HEK293 (cell line): Measurements from ENCODE around the gene VRTN.
A peak's percentile ranks its signal among the peaks of the same experiment; 100 is the strongest.

Source experiments
- FEZF1 ChIP-seq: fragments of 450-650 bp; formaldehyde crosslinking; IDR thresholded peaks from 2 replicates; pipeline ENCODE4 v1.5.1; 2016; ENCODE audit warnings: missing biosample characterization, missing genetic modification characterization
- GLI4 ChIP-seq: fragments of 450-650 bp; formaldehyde crosslinking; IDR thresholded peaks from 2 replicates; pipeline ENCODE4 v1.5.1; 2016; ENCODE audit warnings: missing biosample characterization, missing genetic modification characterization
- HOXC10 ChIP-seq: sonication (generic); formaldehyde crosslinking; IDR thresholded peaks from 2 replicates; pipeline ENCODE4 v1.8.1; 2023; ENCODE audit warnings: mild to moderate bottlenecking, missing genetic modification reagents
- PBX3 ChIP-seq: sonication (generic); formaldehyde crosslinking; IDR thresholded peaks from 2 replicates; pipeline ENCODE4 v1.8.1; 2022; ENCODE audit warnings: mild to moderate bottlenecking, moderate library complexity, missing genetic modification reagents
- SP2 ChIP-seq: fragments of 450-650 bp; formaldehyde crosslinking; IDR thresholded peaks from 2 replicates; pipeline ENCODE4 v1.5.1; 2016; ENCODE audit warnings: missing biosample characterization, missing genetic modification characterization
- SP7 ChIP-seq: fragments of 450-650 bp; formaldehyde crosslinking; IDR thresholded peaks from 2 replicates; pipeline ENCODE4 v1.5.1; 2016; ENCODE audit warnings: missing biosample characterization, missing genetic modification characterization
- ZBTB48 ChIP-seq: fragments of 450-650 bp; formaldehyde crosslinking; IDR thresholded peaks from 2 replicates; pipeline ENCODE4 v1.5.1; 2016; ENCODE audit warnings: missing biosample characterization, missing genetic modification characterization
- ZBTB6 ChIP-seq: fragments of 450-650 bp; formaldehyde crosslinking; IDR thresholded peaks from 2 replicates; pipeline ENCODE4 v1.5.1; 2017; ENCODE audit warnings: missing biosample characterization, missing genetic modification characterization
- ZIC2 ChIP-seq: fragments of 450-650 bp; formaldehyde crosslinking; IDR thresholded peaks from 2 replicates; pipeline ENCODE4 v1.5.1; 2016; ENCODE audit warnings: missing biosample characterization, missing genetic modification characterization
- ZNF10 ChIP-seq: fragments of 450-650 bp; formaldehyde crosslinking; IDR thresholded peaks from 2 replicates; pipeline ENCODE4 v1.5.1; 2017; ENCODE audit warnings: missing biosample characterization, missing genetic modification characterization
- ZNF146 ChIP-seq: fragments of 450-650 bp; formaldehyde crosslinking; IDR thresholded peaks from 2 replicates; pipeline ENCODE4 v1.5.1; 2016; ENCODE audit warnings: missing biosample characterization, missing genetic modification characterization
- ZNF184 ChIP-seq: fragments of 450-650 bp; IDR thresholded peaks from 2 replicates; pipeline ENCODE4 v1.5.1; 2018; ENCODE audit warnings: missing biosample characterization, mild to moderate bottlenecking, missing genetic modification characterization
- ZNF19 ChIP-seq: fragments of 450-650 bp; formaldehyde crosslinking; IDR thresholded peaks from 2 replicates; pipeline ENCODE4; 2016; ENCODE audit warnings: missing biosample characterization, missing genetic modification characterization, low read depth
- ZNF223 ChIP-seq: fragments of 450-650 bp; formaldehyde crosslinking; IDR thresholded peaks from 2 replicates; pipeline ENCODE4 v1.5.1; 2016; ENCODE audit warnings: missing biosample characterization, missing genetic modification characterization
- ZNF426 ChIP-seq: fragments of 450-650 bp; formaldehyde crosslinking; IDR thresholded peaks from 2 replicates; pipeline ENCODE4 v1.5.1; 2017; ENCODE audit warnings: missing biosample characterization, missing genetic modification characterization, mild to moderate bottlenecking, inconsistent platforms, moderate library complexity
- ZNF510 ChIP-seq: fragments of 450-650 bp; formaldehyde crosslinking; IDR thresholded peaks from 2 replicates; pipeline ENCODE4 v1.5.1; 2018; ENCODE audit warnings: mild to moderate bottlenecking, missing genetic modification characterization, missing biosample characterization; ENCODE audit not compliant: insufficient replicate concordance
- ZNF530 ChIP-seq: fragments of 450-650 bp; formaldehyde crosslinking; IDR thresholded peaks from 2 replicates; pipeline ENCODE4 v1.5.1; 2016; ENCODE audit warnings: low read depth, missing biosample characterization, missing genetic modification characterization
- ZNF561 ChIP-seq: fragments of 450-650 bp; IDR thresholded peaks from 2 replicates; pipeline ENCODE4 v1.5.1; 2018; ENCODE audit warnings: missing biosample characterization, missing genetic modification characterization, borderline replicate concordance
- ZNF596 ChIP-seq: fragments of 450-650 bp; IDR thresholded peaks from 2 replicates; pipeline ENCODE4 v1.5.0; 2018; ENCODE audit warnings: missing biosample characterization, mild to moderate bottlenecking, missing genetic modification characterization, moderate library complexity
- ZNF600 ChIP-seq: fragments of 450-650 bp; formaldehyde crosslinking; IDR thresholded peaks from 2 replicates; pipeline ENCODE4 v1.5.1; 2016; ENCODE audit warnings: missing biosample characterization, missing genetic modification characterization
- ZNF621 ChIP-seq: fragments of 450-650 bp; formaldehyde crosslinking; IDR thresholded peaks from 2 replicates; pipeline ENCODE4 v1.5.1; 2017; ENCODE audit warnings: missing biosample characterization, missing genetic modification characterization
- ZNF660 ChIP-seq: fragments of 450-650 bp; IDR thresholded peaks from 2 replicates; pipeline ENCODE4 v1.5.1; 2018; ENCODE audit warnings: missing biosample characterization, mild to moderate bottlenecking, missing genetic modification characterization
- ZNF664 ChIP-seq: fragments of 450-650 bp; formaldehyde crosslinking; IDR thresholded peaks from 2 replicates; pipeline ENCODE4 v1.5.1; 2016; ENCODE audit warnings: missing biosample characterization, missing genetic modification characterization
- ZNF701 ChIP-seq: fragments of 450-650 bp; formaldehyde crosslinking; IDR thresholded peaks from 2 replicates; pipeline ENCODE4 v1.5.1; 2016; ENCODE audit warnings: missing biosample characterization, missing genetic modification characterization
- ZNF707 ChIP-seq: fragments of 450-650 bp; formaldehyde crosslinking; IDR thresholded peaks from 2 replicates; pipeline ENCODE4 v1.5.1; 2016; ENCODE audit warnings: missing biosample characterization, missing genetic modification characterization
- ZNF843 ChIP-seq: fragments of 450-650 bp; formaldehyde crosslinking; IDR thresholded peaks from 2 replicates; pipeline ENCODE4 v1.5.1; 2016; ENCODE audit warnings: missing biosample characterization, missing genetic modification characterization
- ZSCAN18 ChIP-seq: fragments of 450-650 bp; formaldehyde crosslinking; IDR thresholded peaks from 2 replicates; pipeline ENCODE4 v1.5.1; 2016; ENCODE audit warnings: missing biosample characterization, missing genetic modification characterization
- TF ChIP-seq, protein P1 (sequence below): fragments of 450-650 bp; formaldehyde crosslinking; IDR thresholded peaks from 2 replicates; pipeline ENCODE4 v1.5.1; 2016; ENCODE audit warnings: missing biosample characterization, missing genetic modification characterization, borderline replicate concordance
- TF ChIP-seq, protein P2 (sequence below): fragments of 450-650 bp; formaldehyde crosslinking; IDR thresholded peaks from 2 replicates; pipeline ENCODE4 v1.5.1; 2017; ENCODE audit warnings: missing biosample characterization, missing genetic modification characterization

VRTN gene

GRCh38 chr14:74302634-74303569 lies 45.4 kb upstream of the VRTN start, which contains the start of gene ABCD4 (continued):
- peak; percentile 67 for TF ChIP-seq SP7 (tag by site-specific recombination)
- no peak for TF ChIP-seq PBX3 (CRISPR knock-in tag)
- TF ChIP-seq ZNF19 (tag by site-specific recombination): no peak
- peak; percentile 47; the same call in 1 of the 2 replicates for TF ChIP-seq ZNF561 (tag by site-specific recombination)
- TF ChIP-seq ZNF596 (tag by site-specific recombination): no peak
- no peak for TF ChIP-seq ZNF184 (tag by site-specific recombination)
- no peak for TF ChIP-seq ZNF707
- TF ChIP-seq, protein P1, sequence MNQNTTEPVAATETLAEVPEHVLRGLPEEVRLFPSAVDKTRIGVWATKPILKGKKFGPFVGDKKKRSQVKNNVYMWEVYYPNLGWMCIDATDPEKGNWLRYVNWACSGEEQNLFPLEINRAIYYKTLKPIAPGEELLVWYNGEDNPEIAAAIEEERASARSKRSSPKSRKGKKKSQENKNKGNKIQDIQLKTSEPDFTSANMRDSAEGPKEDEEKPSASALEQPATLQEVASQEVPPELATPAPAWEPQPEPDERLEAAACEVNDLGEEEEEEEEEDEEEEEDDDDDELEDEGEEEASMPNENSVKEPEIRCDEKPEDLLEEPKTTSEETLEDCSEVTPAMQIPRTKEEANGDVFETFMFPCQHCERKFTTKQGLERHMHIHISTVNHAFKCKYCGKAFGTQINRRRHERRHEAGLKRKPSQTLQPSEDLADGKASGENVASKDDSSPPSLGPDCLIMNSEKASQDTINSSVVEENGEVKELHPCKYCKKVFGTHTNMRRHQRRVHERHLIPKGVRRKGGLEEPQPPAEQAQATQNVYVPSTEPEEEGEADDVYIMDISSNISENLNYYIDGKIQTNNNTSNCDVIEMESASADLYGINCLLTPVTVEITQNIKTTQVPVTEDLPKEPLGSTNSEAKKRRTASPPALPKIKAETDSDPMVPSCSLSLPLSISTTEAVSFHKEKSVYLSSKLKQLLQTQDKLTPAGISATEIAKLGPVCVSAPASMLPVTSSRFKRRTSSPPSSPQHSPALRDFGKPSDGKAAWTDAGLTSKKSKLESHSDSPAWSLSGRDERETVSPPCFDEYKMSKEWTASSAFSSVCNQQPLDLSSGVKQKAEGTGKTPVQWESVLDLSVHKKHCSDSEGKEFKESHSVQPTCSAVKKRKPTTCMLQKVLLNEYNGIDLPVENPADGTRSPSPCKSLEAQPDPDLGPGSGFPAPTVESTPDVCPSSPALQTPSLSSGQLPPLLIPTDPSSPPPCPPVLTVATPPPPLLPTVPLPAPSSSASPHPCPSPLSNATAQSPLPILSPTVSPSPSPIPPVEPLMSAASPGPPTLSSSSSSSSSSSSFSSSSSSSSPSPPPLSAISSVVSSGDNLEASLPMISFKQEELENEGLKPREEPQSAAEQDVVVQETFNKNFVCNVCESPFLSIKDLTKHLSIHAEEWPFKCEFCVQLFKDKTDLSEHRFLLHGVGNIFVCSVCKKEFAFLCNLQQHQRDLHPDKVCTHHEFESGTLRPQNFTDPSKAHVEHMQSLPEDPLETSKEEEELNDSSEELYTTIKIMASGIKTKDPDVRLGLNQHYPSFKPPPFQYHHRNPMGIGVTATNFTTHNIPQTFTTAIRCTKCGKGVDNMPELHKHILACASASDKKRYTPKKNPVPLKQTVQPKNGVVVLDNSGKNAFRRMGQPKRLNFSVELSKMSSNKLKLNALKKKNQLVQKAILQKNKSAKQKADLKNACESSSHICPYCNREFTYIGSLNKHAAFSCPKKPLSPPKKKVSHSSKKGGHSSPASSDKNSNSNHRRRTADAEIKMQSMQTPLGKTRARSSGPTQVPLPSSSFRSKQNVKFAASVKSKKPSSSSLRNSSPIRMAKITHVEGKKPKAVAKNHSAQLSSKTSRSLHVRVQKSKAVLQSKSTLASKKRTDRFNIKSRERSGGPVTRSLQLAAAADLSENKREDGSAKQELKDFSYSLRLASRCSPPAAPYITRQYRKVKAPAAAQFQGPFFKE (tag by site-specific recombination): no peak
- TF ChIP-seq ZIC2 (tag by site-specific recombination): no peak
- TF ChIP-seq ZNF600: peak; percentile 38; the same call in 1 of the 2 replicates
- no peak for TF ChIP-seq FEZF1 (tag by site-specific recombination)
- no peak for TF ChIP-seq ZNF701 (tag by site-specific recombination)
- no peak for TF ChIP-seq ZSCAN18 (tag by site-specific recombination)
- TF ChIP-seq ZNF426 (tag by site-specific recombination): no peak
- TF ChIP-seq ZNF660 (tag by site-specific recombination): peak; percentile 75
- TF ChIP-seq SP2 (tag by site-specific recombination): peak; percentile 26
- TF ChIP-seq, protein P2, sequence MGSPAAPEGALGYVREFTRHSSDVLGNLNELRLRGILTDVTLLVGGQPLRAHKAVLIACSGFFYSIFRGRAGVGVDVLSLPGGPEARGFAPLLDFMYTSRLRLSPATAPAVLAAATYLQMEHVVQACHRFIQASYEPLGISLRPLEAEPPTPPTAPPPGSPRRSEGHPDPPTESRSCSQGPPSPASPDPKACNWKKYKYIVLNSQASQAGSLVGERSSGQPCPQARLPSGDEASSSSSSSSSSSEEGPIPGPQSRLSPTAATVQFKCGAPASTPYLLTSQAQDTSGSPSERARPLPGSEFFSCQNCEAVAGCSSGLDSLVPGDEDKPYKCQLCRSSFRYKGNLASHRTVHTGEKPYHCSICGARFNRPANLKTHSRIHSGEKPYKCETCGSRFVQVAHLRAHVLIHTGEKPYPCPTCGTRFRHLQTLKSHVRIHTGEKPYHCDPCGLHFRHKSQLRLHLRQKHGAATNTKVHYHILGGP (tag by site-specific recombination): no peak
- TF ChIP-seq ZNF530 (tag by site-specific recombination): no peak
- TF ChIP-seq ZNF10 (tag by site-specific recombination): no peak
- no peak for TF ChIP-seq ZNF223 (tag by site-specific recombination)
- no peak for TF ChIP-seq ZNF510 (tag by site-specific recombination)
- TF ChIP-seq ZNF664: no peak
- TF ChIP-seq ZBTB48 (tag by site-specific recombination): peak; percentile 70
- TF ChIP-seq ZBTB6 (tag by site-specific recombination): no peak
- TF ChIP-seq HOXC10 (CRISPR knock-in tag): no peak
- no peak for TF ChIP-seq GLI4 (tag by site-specific recombination)
- TF ChIP-seq ZNF843: 0 out of 2 replicates have a peak, but pooled peaks have one; percentile 27
- TF ChIP-seq ZNF621 (tag by site-specific recombination): no peak
- TF ChIP-seq ZNF146 (tag by site-specific recombination): no peak
